Coronary artery (tissue), 2 donors: ENCODE measurements around the gene TEX10.
A peak's percentile ranks its signal among the peaks of the same experiment; 100 is the strongest.
"Not testable (repeated sequence)": the region's sequence is repeated elsewhere in the genome, so short reads cannot be mapped to it uniquely, and the experiment has no call there.

ENCODE experiments used
- DNase-seq: peaks from one replicate; pipeline ENCODE4 v3.0.0-alpha.2; 2017; ENCODE audit warnings: low spot score
- H3K27ac ChIP-seq, 2 donors: fragments of 200-600 bp; sonication (generic); one replicate each; pipeline ENCODE4 v1.5.1; 2016 to 2019
- H3K4me3 ChIP-seq: fragments of 200-600 bp; sonication (generic); 2 replicates; pipeline ENCODE4 v1.5.1; 2016; ENCODE audit warnings: mild to moderate bottlenecking, moderate library complexity
- TF ChIP-seq, protein P1 (sequence below): fragments of 200-600 bp; sonication (generic); IDR thresholded peaks from one replicate; pipeline ENCODE4 v1.5.1; 2019; ENCODE audit warnings: antibody characterized with exemption

The TEX10 gene

DNA sequence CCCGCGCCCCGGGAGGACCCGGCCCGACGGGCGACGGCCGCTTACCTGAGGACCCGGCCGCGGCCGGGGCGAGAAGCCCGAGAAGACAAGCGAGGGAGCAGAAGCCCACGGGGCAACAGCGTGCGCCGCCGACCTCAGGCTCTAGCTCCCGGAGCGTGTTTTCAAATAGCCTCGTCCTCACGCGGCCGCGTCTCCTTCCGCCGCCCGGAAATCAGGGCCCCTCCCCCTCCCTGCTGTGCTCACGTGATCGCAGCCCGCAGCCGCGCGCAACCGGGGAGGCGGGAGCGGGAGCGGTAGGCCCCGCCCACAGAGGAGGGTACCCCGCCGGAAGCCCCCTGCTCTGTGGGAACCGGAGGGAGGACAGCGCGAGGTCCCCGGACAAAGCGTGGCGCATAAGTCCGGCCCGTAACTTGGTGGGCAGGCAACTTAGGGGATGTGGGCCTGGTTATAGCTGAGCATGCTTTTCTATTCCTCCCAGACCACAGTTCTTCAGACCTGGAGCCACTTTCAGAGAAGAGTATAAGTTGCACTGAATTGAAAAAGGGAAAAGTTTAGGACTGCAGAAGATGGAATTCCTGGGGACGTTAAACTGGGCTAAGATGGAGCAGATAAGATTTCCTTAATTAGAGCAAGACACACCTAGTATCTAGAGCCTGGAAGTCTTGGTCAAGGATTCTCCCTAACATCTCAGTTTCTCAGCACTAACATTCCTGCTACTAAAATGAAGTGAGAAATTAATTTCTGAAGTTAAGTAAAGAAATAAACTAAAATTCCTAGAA is at the start of gene TEX10:
TSS of gene TEX10 (minus strand) at position 216 of the 779 bp plus-strand sequence. CDS start 3,579 bp downstream, outside the sequence.
- TF ChIP-seq, protein P1, sequence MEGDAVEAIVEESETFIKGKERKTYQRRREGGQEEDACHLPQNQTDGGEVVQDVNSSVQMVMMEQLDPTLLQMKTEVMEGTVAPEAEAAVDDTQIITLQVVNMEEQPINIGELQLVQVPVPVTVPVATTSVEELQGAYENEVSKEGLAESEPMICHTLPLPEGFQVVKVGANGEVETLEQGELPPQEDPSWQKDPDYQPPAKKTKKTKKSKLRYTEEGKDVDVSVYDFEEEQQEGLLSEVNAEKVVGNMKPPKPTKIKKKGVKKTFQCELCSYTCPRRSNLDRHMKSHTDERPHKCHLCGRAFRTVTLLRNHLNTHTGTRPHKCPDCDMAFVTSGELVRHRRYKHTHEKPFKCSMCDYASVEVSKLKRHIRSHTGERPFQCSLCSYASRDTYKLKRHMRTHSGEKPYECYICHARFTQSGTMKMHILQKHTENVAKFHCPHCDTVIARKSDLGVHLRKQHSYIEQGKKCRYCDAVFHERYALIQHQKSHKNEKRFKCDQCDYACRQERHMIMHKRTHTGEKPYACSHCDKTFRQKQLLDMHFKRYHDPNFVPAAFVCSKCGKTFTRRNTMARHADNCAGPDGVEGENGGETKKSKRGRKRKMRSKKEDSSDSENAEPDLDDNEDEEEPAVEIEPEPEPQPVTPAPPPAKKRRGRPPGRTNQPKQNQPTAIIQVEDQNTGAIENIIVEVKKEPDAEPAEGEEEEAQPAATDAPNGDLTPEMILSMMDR: no peak
- peak within 1 kb of the TSS; percentile 79 to 82 for H3K27ac ChIP-seq
- H3K4me3 ChIP-seq: peak within 1 kb of the TSS; percentile 88
- DNase-seq: peak; percentile 91

DNA sequence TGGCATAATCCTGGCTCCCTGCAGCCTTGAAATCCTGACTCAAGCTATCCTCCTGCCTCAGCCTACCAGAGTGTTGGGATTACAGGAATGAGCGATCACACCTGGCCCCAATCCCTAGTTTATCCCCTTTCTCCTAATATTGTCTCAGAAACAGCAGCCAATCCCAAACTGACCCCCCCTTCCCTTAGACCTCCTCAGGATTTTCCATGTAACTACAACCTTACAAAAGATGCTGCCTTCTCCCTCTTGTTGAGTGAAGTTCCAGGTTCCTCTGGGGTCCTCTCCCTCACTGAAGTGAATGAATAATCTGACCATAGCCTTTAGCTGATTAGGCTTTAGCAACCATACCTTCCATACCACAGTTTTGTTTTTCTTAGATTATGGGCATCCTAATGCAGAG is 48.3 kb upstream of the TEX10 start:
- H3K27ac ChIP-seq: no peak overlapping the region
- no peak for DNase-seq
- no peak overlapping the region for H3K4me3 ChIP-seq
- TF ChIP-seq, protein P1: no peak

DNA sequence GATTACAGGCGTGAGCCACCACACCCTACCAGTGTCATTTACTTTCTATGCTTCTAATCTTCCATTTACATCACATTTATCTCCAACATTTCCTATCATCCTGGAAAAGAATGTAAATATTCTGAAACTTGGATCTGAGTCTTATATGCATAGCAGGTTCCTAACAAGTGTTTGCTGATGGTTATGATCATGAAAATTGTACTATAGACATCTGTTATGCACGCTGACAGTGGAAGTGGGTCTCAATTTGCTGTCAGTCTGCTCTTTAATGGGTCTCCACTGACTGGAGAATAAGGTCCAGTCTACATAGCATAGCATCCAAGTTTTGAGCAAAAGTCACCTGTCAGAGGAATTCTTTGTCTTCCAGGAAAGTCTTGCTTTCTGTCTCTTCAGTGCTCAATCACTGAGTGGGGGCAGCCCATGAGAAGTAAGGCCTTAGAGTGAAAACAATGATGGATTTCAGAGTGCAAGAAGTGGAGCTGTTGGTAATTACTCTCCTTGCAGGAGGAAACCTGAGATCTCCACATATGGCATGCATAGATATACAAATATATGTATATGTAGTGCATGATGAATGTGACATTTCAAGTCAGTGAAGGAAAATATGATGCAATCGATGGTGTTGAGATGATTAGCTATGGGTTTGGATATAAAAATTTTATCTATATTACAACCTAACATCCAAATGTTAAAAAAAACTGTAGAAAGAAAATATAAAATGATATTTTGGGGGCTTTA is 45.0 kb upstream of the TEX10 start:
- DNase-seq: no peak
- TF ChIP-seq, protein P1: no peak
- H3K4me3 ChIP-seq: no peak overlapping the region
- no peak overlapping the region for H3K27ac ChIP-seq

DNA sequence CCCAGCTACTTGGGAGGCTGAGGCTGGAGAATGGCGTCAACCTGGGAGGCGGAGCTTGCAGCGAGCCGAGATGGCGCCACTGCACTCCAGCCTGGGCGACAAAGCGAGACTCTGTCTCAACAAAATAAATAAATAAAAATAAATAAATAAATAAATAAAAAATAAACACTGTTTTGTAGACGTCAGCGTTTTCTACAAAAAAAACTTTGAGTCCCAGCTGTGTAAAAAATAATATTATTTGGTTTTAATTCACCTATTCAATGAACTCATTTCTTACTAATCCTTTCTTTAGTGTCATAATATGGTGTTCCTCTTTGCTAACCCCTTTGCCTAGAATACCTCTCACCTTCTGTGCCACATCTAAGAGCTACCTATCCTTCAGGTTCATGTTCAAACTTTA is 44.0 kb upstream of the TEX10 start:
- DNase-seq: no peak
- Histone ChIP-seq H3K27ac (no peak overlapping the region), H3K4me3 (no peak overlapping the region)
- TF ChIP-seq, protein P1: no peak

DNA sequence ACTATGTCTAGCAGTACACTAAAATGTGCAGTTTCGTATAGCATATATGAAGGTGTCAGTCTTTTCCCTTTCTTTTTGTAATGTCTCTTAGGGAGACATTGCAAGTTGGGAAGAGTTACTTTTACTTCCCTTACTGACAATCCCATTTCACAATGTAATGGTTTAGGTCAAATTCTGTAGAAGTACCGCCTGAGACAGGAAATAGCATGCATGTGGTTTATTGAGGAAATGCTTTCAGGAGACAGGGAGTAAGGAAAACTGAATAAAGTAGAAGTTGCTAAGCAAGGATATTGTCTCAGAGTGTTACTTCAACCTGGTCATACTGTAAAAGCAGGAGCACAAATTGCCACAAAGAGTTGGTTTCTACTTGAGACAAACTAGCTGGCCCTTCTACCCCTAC is 42.1 kb upstream of the TEX10 start:
- TF ChIP-seq, protein P1: no peak
- DNase-seq: no peak
- no peak overlapping the region for H3K4me3 ChIP-seq
- H3K27ac ChIP-seq: no peak overlapping the region

DNA sequence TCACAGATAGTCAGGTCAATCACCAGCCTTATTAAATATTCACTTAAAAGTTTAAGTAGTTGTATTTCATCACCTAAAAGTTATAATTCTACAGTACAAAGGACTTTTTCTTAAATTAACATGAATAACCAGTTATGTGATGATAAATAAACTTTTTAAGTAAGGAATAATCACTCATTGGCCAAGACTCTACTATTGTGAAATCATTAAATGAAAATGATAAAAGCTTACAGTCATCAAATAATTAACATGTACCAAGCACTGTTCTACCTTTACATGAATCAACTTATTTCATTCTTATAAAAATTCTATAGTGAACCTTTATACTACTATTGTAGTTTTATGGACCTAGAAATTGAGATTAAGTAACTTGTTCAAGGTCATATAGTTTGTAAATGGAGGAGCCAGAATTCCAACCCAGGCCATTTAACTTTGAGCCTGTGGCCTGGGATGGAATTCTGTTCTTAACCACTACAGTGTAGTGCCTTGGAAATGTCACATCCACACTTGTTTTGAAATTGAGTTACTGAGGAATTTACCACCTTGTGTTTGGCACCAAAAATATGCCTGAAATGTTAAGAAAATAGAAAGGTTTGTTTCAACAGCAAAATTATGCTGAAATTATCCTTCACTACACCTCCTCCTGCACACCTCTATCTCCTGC is 41.4 kb upstream of the TEX10 start:
- Histone ChIP-seq H3K27ac (no peak overlapping the region), H3K4me3 (no peak overlapping the region)
- TF ChIP-seq, protein P1: no peak
- no peak for DNase-seq

DNA sequence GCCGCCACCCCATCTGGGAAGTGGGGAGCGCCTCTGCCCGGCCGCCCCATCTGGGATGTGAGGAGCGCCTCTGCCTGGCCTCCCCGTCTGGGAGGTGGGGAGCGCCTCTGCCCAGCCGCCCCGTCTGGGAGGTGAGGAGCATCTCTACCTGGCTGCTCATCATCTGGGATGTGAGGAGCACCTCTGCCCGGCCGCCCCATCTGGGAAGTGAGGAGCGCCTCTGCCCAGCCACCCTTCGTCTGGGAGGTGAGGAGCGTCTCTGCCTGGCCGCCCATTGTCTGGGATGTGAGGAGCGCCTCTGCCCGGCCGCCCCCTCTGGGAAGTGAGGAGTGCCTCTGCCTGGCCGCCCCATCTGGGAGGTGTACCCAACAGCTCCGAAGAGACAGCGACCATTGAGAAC is 40.2 kb upstream of the TEX10 start:
- DNase-seq, H3K27ac ChIP-seq: not testable (repeated sequence)

More for the DNA sequence above, 40.2 kb upstream of the TEX10 start:
- not testable (repeated sequence) for H3K4me3 ChIP-seq
